ENCODE results near the gene PTPRJ.

The PTPRJ gene

DNA sequence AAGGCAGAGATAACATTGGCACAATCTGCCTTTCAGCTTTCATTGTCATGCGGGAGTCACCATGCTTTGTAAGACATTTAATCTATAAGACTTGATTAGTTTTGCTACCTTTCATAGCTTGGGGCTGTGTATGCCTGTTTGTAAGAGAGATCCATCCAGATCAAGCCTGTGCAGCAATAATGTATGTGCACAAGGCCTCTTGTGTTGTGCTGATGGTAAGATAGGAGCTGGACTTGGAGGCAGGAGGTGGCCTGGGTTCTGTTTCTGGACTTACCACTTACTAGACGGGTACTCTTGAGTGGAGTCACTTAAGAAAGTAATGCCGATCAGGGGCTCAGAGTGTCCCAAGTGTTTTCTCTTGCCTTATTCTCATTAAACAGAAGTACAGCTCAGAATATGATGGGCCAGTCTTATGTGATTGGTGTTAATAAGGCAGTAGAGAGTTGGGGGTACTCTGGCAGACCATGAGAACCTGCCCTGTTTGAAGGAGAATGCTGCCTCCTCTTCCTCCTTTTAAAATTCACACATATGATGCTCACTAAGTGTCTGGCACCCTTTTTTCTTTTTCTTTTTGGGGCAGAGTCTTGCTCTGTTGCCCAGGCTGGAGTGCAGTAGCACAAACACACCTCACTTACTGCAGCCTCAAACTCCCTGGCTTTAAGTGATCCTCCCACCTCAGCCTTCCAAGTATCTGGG lies 30.9 kb downstream of the PTPRJ start:
- no peak for DNase-seq (ENCODE audit: low read depth)
- TF ChIP-seq, protein P1, sequence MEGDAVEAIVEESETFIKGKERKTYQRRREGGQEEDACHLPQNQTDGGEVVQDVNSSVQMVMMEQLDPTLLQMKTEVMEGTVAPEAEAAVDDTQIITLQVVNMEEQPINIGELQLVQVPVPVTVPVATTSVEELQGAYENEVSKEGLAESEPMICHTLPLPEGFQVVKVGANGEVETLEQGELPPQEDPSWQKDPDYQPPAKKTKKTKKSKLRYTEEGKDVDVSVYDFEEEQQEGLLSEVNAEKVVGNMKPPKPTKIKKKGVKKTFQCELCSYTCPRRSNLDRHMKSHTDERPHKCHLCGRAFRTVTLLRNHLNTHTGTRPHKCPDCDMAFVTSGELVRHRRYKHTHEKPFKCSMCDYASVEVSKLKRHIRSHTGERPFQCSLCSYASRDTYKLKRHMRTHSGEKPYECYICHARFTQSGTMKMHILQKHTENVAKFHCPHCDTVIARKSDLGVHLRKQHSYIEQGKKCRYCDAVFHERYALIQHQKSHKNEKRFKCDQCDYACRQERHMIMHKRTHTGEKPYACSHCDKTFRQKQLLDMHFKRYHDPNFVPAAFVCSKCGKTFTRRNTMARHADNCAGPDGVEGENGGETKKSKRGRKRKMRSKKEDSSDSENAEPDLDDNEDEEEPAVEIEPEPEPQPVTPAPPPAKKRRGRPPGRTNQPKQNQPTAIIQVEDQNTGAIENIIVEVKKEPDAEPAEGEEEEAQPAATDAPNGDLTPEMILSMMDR (conservative IDR thresholded peaks at IDR 0.05; ENCODE audit: low read length), result no peak
- H3K4me3 ChIP-seq (ENCODE audit: low read length), result no peak overlapping the region

- TF ChIP-seq, protein P1 (conservative IDR thresholded peaks at IDR 0.05; ENCODE audit: low read length), result no peak
- no peak overlapping the region for H3K4me3 ChIP-seq (ENCODE audit: low read length)
- no peak for DNase-seq (ENCODE audit: low read depth)
Measured at GRCh38 chr11:48011798-48012391, 31.5 kb downstream of the PTPRJ start.

DNA sequence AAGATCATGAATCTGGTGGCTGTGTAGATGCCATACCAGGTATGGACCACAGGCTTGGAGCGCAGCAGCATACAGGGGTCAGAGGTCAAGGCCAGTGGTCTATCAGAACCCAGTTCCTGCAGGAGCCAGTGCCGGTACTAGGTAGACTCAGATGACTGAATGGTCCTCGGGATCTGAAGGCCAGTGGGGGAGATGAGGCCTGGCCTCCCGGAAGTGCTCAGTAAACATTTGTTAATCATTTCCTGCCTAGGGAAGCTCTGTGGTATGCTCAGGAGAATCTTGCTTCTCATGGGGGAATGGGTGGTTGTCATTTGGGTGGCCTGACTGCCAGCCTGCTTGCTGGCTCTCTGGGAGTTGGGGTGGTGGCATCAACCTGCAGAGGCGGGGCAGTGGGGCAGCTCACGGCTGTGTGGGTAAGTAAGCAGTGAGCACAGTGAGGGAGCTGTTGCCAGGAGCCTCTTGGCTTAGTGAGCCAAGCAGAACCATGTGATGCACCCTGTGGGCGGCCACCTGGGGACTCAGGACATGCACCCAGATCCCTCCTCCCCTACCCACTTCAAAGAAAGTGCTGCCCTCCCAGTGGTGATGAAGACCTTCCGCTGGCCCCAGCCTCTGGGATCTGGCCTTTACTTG lies 33.0 kb downstream of the PTPRJ start:
- TF ChIP-seq, protein P1 (conservative IDR thresholded peaks at IDR 0.05; ENCODE audit: low read length), result no peak
- no peak overlapping the region for H3K4me3 ChIP-seq (ENCODE audit: low read length)
- DNase-seq (ENCODE audit: low read depth), result peak; percentile 38

DNA sequence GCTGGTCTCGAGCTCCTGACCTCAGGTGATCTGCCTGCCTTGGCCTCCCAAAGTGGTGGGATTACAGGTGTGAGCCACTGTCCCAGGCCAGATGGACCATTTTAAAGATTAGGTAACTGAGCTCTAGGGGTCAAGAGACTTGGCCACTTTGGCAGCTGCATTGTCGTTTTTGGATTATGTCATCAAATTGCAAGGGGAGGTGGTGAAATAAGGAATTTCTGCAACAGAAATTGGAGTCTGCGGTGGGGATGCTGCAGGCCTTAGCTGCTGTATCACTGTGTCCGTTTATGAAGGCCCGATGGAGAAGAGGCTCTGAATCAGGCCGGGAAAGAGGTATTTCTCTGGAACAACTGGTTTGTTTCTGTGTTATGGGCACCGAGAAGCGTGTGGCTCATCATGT lies 34.6 kb downstream of the PTPRJ start:
- no peak overlapping the region for H3K4me3 ChIP-seq (ENCODE audit: low read length)
- no peak for DNase-seq (ENCODE audit: low read depth)
- TF ChIP-seq, protein P1 (conservative IDR thresholded peaks at IDR 0.05; ENCODE audit: low read length), result no peak

- no peak overlapping the region for H3K4me3 ChIP-seq (ENCODE audit: low read length)
- TF ChIP-seq, protein P1 (conservative IDR thresholded peaks at IDR 0.05; ENCODE audit: low read length), result no peak
- no peak for DNase-seq (ENCODE audit: low read depth)
Measured at GRCh38 chr11:48017105-48017830, 36.9 kb downstream of the PTPRJ start.

GRCh38 chr11:48017831-48018527 lies 37.6 kb downstream of the PTPRJ start:
- TF ChIP-seq, protein P1 (conservative IDR thresholded peaks at IDR 0.05; ENCODE audit: low read length), result no peak
- no peak for DNase-seq (ENCODE audit: low read depth)
- H3K4me3 ChIP-seq (ENCODE audit: low read length), result no peak overlapping the region

Measured in AG10803 (cell line).